CD14-positive monocyte (primary cell): ENCODE results near the gene TUT1. TPM values are rescaled to one million over a fixed set of nuclear protein-coding genes. Genes with fewer than 3 reads are reported as not detected.
"Not testable (repeated sequence)": the region's sequence is repeated elsewhere in the genome, so short reads cannot be mapped to it uniquely, and the experiment has no call there.

Source experiments
- DNase-seq, 3 donors: peaks; one replicate each; pipeline ENCODE4 v3.0.0-alpha.2; 2011 to 2022
- H2AFZ ChIP-seq: 2 replicates; pipeline ENCODE4 v1.6.0; 2012; ENCODE audit warnings: mild to moderate bottlenecking, low read depth, low read length, inconsistent platforms; ENCODE audit not compliant: insufficient read depth, poor library complexity, severe bottlenecking
- H3K27ac ChIP-seq, 2 donors: 1 replicate in 1 of 2; 2 replicates in 1 of 2; pipeline ENCODE4 v1.5.1; 2012 to 2013; ENCODE audit warnings: low read length in 2 of 2, control low read depth in 1 of 2, inconsistent platforms in 1 of 2, low read depth in 1 of 2, mild to moderate bottlenecking in 1 of 2
- H3K27me3 ChIP-seq, 2 donors: one replicate each; pipeline versions ENCODE4 v1.6.0 to v1.6.1; 2011 to 2013; ENCODE audit warnings: low read length in 2 of 2; ENCODE audit not compliant: control insufficient read depth in 2 of 2, insufficient read depth in 2 of 2
- H3K36me3 ChIP-seq, 2 donors: replicated peaks in 1 of 2; 1 replicate in 1 of 2; 2 replicates in 1 of 2; pipeline versions ENCODE4 v1.5.1 to v1.6.1; 2012 to 2013; ENCODE audit warnings: low read length in 2 of 2, control low read depth in 1 of 2, inconsistent platforms in 1 of 2, mild to moderate bottlenecking in 1 of 2; ENCODE audit not compliant: insufficient read depth in 2 of 2, control insufficient read depth in 1 of 2
- H3K4me1 ChIP-seq, 2 donors: 1 replicate in 1 of 2; 2 replicates in 1 of 2; pipeline versions ENCODE4 v1.5.1 to v1.6.1; 2012 to 2013; ENCODE audit warnings: low read length in 2 of 2, control low read depth in 1 of 2, inconsistent platforms in 1 of 2, mild to moderate bottlenecking in 1 of 2, moderate library complexity in 1 of 2; ENCODE audit not compliant: insufficient read depth in 2 of 2, control insufficient read depth in 1 of 2
- H3K4me2 ChIP-seq: replicated peaks from 2 replicates; pipeline ENCODE3; 2012; ENCODE audit warnings: low read length, moderate library complexity, mild to moderate bottlenecking; ENCODE audit not compliant: poor library complexity, severe bottlenecking; ENCODE audit errors: extremely low read depth
- H3K4me3 ChIP-seq, 3 experiments: fragments of 200-600 bp in 1 of 3; sonication (generic) in 1 of 3; replicated peaks in 1 of 3; 1 replicate in 2 of 3; 2 replicates in 1 of 3; pipeline ENCODE4 v1.5.1; 2011 to 2013; ENCODE audit warnings: low read length in 3 of 3, mild to moderate bottlenecking in 3 of 3, control low read depth in 2 of 3, low read depth in 2 of 3, inconsistent platforms in 1 of 3, moderate library complexity in 1 of 3
- H3K79me2 ChIP-seq: 2 replicates; pipeline ENCODE4 v1.6.0; 2012; ENCODE audit warnings: mild to moderate bottlenecking, control low read depth, inconsistent platforms, low read length, moderate library complexity; ENCODE audit not compliant: insufficient read depth
- H3K9ac ChIP-seq: 2 replicates; pipeline ENCODE4 v1.6.0; 2017; ENCODE audit warnings: low read length, mild to moderate bottlenecking; ENCODE audit not compliant: insufficient read depth, poor library complexity, severe bottlenecking
- H3K9me3 ChIP-seq, 2 donors: replicated peaks in 1 of 2; 1 replicate in 1 of 2; 2 replicates in 1 of 2; pipeline versions ENCODE4 v1.5.1 to v1.6.1; 2012 to 2013; ENCODE audit warnings: low read length in 2 of 2, control low read depth in 1 of 2; ENCODE audit not compliant: control insufficient read depth in 1 of 2, insufficient read depth in 1 of 2
- H4K20me1 ChIP-seq: 2 replicates; pipeline ENCODE4 v1.6.0; 2012; ENCODE audit warnings: mild to moderate bottlenecking, low read length, control low read depth, moderate library complexity; ENCODE audit not compliant: insufficient read depth
- H3K27ac Mint-ChIP-seq, 7 donors: one replicate each; pipeline ENCODE4 v1.8.0; 2020; ENCODE audit warnings: mild to moderate bottlenecking in 7 of 7, mixed read lengths in 7 of 7, moderate library complexity in 6 of 7, inconsistent platforms in 2 of 7
- H3K27me3 Mint-ChIP-seq, 3 donors: one replicate each; pipeline ENCODE4 v1.8.0; 2021 to 2022; ENCODE audit warnings: low read depth in 3 of 3, mild to moderate bottlenecking in 3 of 3, mixed read lengths in 3 of 3, moderate library complexity in 3 of 3, inconsistent platforms in 1 of 3
- H3K36me3 Mint-ChIP-seq, 2 donors: one replicate each; pipeline ENCODE4 v1.8.0; 2020; ENCODE audit warnings: mixed read lengths in 2 of 2, inconsistent platforms in 1 of 2, mild to moderate bottlenecking in 1 of 2
- H3K4me1 Mint-ChIP-seq: one replicate; pipeline ENCODE4 v1.8.0; 2020; ENCODE audit warnings: mild to moderate bottlenecking, mixed read lengths
- H3K4me3 Mint-ChIP-seq, 2 donors: one replicate each; pipeline ENCODE4 v1.8.0; 2020; ENCODE audit warnings: mild to moderate bottlenecking in 2 of 2, mixed read lengths in 2 of 2, moderate library complexity in 1 of 2
- H3K9me3 Mint-ChIP-seq, 7 donors: one replicate each; pipeline ENCODE4 v1.8.0; 2020 to 2022; ENCODE audit warnings: mixed read lengths in 7 of 7, mild to moderate bottlenecking in 6 of 7, moderate library complexity in 6 of 7, inconsistent platforms in 2 of 7
- CTCF ChIP-seq: fragments of 200-600 bp; IDR thresholded peaks from one replicate; pipeline ENCODE4 v1.8.0; 2022; ENCODE audit warnings: antibody characterized with exemption, mild to moderate bottlenecking
- WGBS: methylation state at CpG from one replicate; pipeline ENCODE4 v1.1.5; 2013; ENCODE audit warnings: missing lambda C conversion rate; ENCODE audit not compliant: insufficient coverage; 5-methylcytosine and 5-hydroxymethylcytosine counted together
- intact Hi-C, 2 donors: fragments of 100-400 bp; cut with micrococcal nuclease; formaldehyde crosslinking; loops; one replicate each; pipeline versions ENCODE4 v1.15.0 to v1.15.1; 2023
- polyA plus RNA-seq, 3 donors: library from polyadenylated mRNA; depleted of rRNA in 1 of 3; unstranded in 2 of 3; stranded (reverse) in 1 of 3; fragments of 300-500 nt in 2 of 3; fragments of >200 nt in 1 of 3; fragmentation: Illumina TruSeq in 2 of 3; gene quantifications; 1 replicate in 2 of 3; 2 replicates in 1 of 3; pipeline ENCODE4 v1.2.3, GENCODE V29; 2012 to 2021

TUT1 gene
- polyA plus RNA-seq, 3 donors, result 1.8 to 16.3 (median 2.1) TPM

- no peak overlapping the region for H2AFZ ChIP-seq
- DNase-seq, result no peak
- H3K36me3 ChIP-seq, result peaks cover 77 to 85% of the 10 kb centered on the region in 2 donors
- H3K27ac ChIP-seq, result no peak overlapping the region
- no peak overlapping the region for H3K4me3 Mint-ChIP-seq
- H4K20me1 ChIP-seq, result peaks cover 60% of the 10 kb centered on the region
- peak overlapping the region in 2 of 7 donors; percentile 4 to 16 for H3K27ac Mint-ChIP-seq
- H3K79me2 ChIP-seq, result peaks cover 84% of the 10 kb centered on the region
- H3K9me3 Mint-ChIP-seq, result no peaks in the 10 kb centered on the region
- H3K27me3 ChIP-seq, result no peaks in the 10 kb centered on the region
- TF ChIP-seq CTCF, result no peak
- H3K27me3 Mint-ChIP-seq, result peaks cover 0 to under 1% (median 0%) of the 10 kb centered on the region in 3 donors
- no peak overlapping the region for H3K4me2 ChIP-seq
- intact Hi-C loops, result loop anchor here in 1 of 2 donors (5.0 kb wide), 1 partner anchor 34 kb away; no protein-coding TSS in a partner anchor
- WGBS, result 95% methylated on average over 7 of the region's 8 CpGs
- no peaks in the 10 kb centered on the region for H3K9me3 ChIP-seq
- H3K36me3 Mint-ChIP-seq, result peaks cover 70 to 98% of the 10 kb centered on the region in 2 donors
- H3K4me3 ChIP-seq, result no peak overlapping the region
- peaks cover 0 to 14% of the 10 kb centered on the region in 2 donors for H3K4me1 ChIP-seq
- no peak overlapping the region for H3K9ac ChIP-seq
- peaks cover 17% of the 10 kb centered on the region for H3K4me1 Mint-ChIP-seq
Observed at GRCh38 chr11:62566247-62566646, 25.1 kb downstream of the TUT1 start.

- no peak for TF ChIP-seq CTCF
- DNase-seq, result no peak
- 83% methylated on average over 1 of the region's 5 CpGs for WGBS
Observed at GRCh38 chr11:62565100-62565802, 26.1 kb downstream of the TUT1 start.

GRCh38 chr11:62561677-62562230 lies 29.6 kb downstream of the TUT1 start:
- H3K27ac Mint-ChIP-seq, result peak overlapping the region in 5 of 7 donors; percentile 49 to 59 (median 55)
- intact Hi-C loops, result loop anchor here in 1 of 2 donors (5.0 kb wide), 1 partner anchor 139 kb away; no protein-coding TSS in a partner anchor
- peaks cover 86% of the 10 kb centered on the region for H3K79me2 ChIP-seq
- not testable (repeated sequence) for H3K27ac ChIP-seq, H3K27me3 Mint-ChIP-seq, H3K4me2 ChIP-seq, H3K4me3 Mint-ChIP-seq, H3K9me3 Mint-ChIP-seq, H3K9ac ChIP-seq, H3K4me3 ChIP-seq, DNase-seq, H3K9me3 ChIP-seq, H2AFZ ChIP-seq, H3K27me3 ChIP-seq
- peaks cover 25% of the 10 kb centered on the region for H3K4me1 Mint-ChIP-seq
- peaks cover 24 to 34% of the 10 kb centered on the region in 2 donors for H3K4me1 ChIP-seq
- H3K36me3 Mint-ChIP-seq, result peaks cover 55 to 83% of the 10 kb centered on the region in 2 donors
- H3K36me3 ChIP-seq, result peaks cover 63 to 67% of the 10 kb centered on the region in 2 donors
- peaks cover 46% of the 10 kb centered on the region for H4K20me1 ChIP-seq
- WGBS, result 100% methylated on average over 1 of the region's 3 CpGs

More at GRCh38 chr11:62565100-62565802, 26.1 kb downstream of the TUT1 start:
- Histone ChIP-seq H3K4me2 (no peak overlapping the region), H3K4me1 (peaks cover 8 to 24% of the 10 kb centered on the region in 2 donors), H3K36me3 (peaks cover 71 to 76% of the 10 kb centered on the region in 2 donors), H3K9ac (no peak overlapping the region), H3K79me2 (peaks cover 82% of the 10 kb centered on the region), H3K4me3 (no peak overlapping the region), H4K20me1 (peaks cover 60% of the 10 kb centered on the region), H3K9me3 (no peaks in the 10 kb centered on the region), H2AFZ (no peak overlapping the region), H3K27ac (no peak overlapping the region), H3K27me3 (no peaks in the 10 kb centered on the region)
- peak overlapping the region in 2 of 7 donors; percentile 42 to 57 for H3K27ac Mint-ChIP-seq
- H3K27me3 Mint-ChIP-seq, result no peaks in the 10 kb centered on the region
- H3K36me3 Mint-ChIP-seq, result peaks cover 62 to 93% of the 10 kb centered on the region in 2 donors
- no peaks in the 10 kb centered on the region for H3K9me3 Mint-ChIP-seq
- peaks cover 20% of the 10 kb centered on the region for H3K4me1 Mint-ChIP-seq
- intact Hi-C loops, result loop anchor here in 1 of 2 donors (5.0 kb wide), 1 partner anchor 33 kb away; no protein-coding TSS in a partner anchor
- no peak overlapping the region for H3K4me3 Mint-ChIP-seq
